Thyroid gland (tissue), 4 donors: ENCODE results near the gene PSKH1. TPM values are rescaled to one million over a fixed set of nuclear protein-coding genes. Genes with fewer than 3 reads are reported as not detected.

ENCODE experiments used
- DNase-seq, 2 donors: peaks; one replicate each; pipeline ENCODE4 v3.0.0-alpha.2; 2019
- H3K27ac ChIP-seq, 3 donors: fragments of 200-600 bp; sonication (generic); 1 replicate in 2 of 3; 2 replicates in 1 of 3; pipeline ENCODE4 v1.5.1; 2016 to 2019; ENCODE audit warnings: mild to moderate bottlenecking in 1 of 3, moderate library complexity in 1 of 3
- H3K27me3 ChIP-seq: fragments of 200-600 bp; sonication (generic); one replicate; pipeline ENCODE4 v1.5.1; 2019
- H3K36me3 ChIP-seq, 2 donors: fragments of 200-600 bp; sonication (generic); one replicate each; pipeline ENCODE4 v1.5.1; 2016 to 2019
- H3K4me1 ChIP-seq, 2 donors: fragments of 200-600 bp; sonication (generic); one replicate each; pipeline ENCODE4 v1.5.1; 2017 to 2019
- H3K4me3 ChIP-seq, 3 donors: fragments of 200-600 bp; sonication (generic); replicated peaks in 1 of 3; 1 replicate in 2 of 3; 2 replicates in 1 of 3; pipeline ENCODE4 v1.5.1; 2016; ENCODE audit warnings: mild to moderate bottlenecking in 1 of 3
- H3K9me3 ChIP-seq: fragments of 200-600 bp; sonication (generic); one replicate; pipeline ENCODE4 v1.5.1; 2017
- CTCF ChIP-seq, 6 experiments: fragments of 200-600 bp in 3 of 6; fragments of 450-650 bp in 3 of 6; sonication (generic) in 3 of 6; IDR thresholded peaks; one replicate each; pipeline ENCODE4 v1.5.1; 2016 to 2019; ENCODE audit warnings: antibody characterized with exemption in 6 of 6, mild to moderate bottlenecking in 2 of 6, inconsistent platforms in 1 of 6, moderate library complexity in 1 of 6
- POLR2A ChIP-seq, 2 donors: fragments of 450-650 bp; IDR thresholded peaks; one replicate each; pipeline ENCODE4 v1.6.1; 2017; ENCODE audit warnings: antibody characterized with exemption in 2 of 2, mild to moderate bottlenecking in 2 of 2, moderate library complexity in 1 of 2
- WGBS, 2 donors: methylation state at CpG; one replicate each; pipeline ENCODE4 v1.1.5; 2017; 5-methylcytosine and 5-hydroxymethylcytosine counted together
- intact Hi-C: fragments of 100-400 bp; cut with DNase I; formaldehyde crosslinking; loops from one replicate; pipeline ENCODE4 v1.15.1; 2023
- total RNA-seq, 4 donors: library from RNA; depleted of rRNA; stranded (reverse); fragments of >200 nt; gene quantifications; one replicate each; pipeline ENCODE4 v1.2.3, GENCODE V29; 2016

Gene PSKH1
- total RNA-seq, 4 donors from 2014 or later = 20.3 to 35.7 (median 28.8) TPM

- DNase-seq = no peak
- peaks cover 0 to 5% of the 10 kb centered on the region in 2 donors for H3K4me1 ChIP-seq
- no peak overlapping the region for H3K27ac ChIP-seq
- H3K9me3 ChIP-seq = no peaks in the 10 kb centered on the region
- H3K27me3 ChIP-seq = no peaks in the 10 kb centered on the region
- no peak overlapping the region for H3K4me3 ChIP-seq
- peaks cover 68 to 73% of the 10 kb centered on the region in 2 donors for H3K36me3 ChIP-seq
- WGBS, 2 donors = 47 to 58% methylated on average over 6 to 8 of the region's 12 CpGs
- TF ChIP-seq CTCF (IDR thresholded peaks at IDR 0.05) = no peak
- no peak for TF ChIP-seq POLR2A (IDR thresholded peaks at IDR 0.05)
- intact Hi-C loops = no loop called here
Measured at GRCh38 chr16:67951485-67951884, 58.4 kb downstream of the PSKH1 start.

GRCh38 chr16:67953641-67954375 is 60.8 kb downstream of the PSKH1 start:
- Histone ChIP-seq H3K27me3 (no peaks in the 10 kb centered on the region), H3K9me3 (no peaks in the 10 kb centered on the region), H3K4me3 (no peak overlapping the region), H3K27ac (no peak overlapping the region), H3K4me1 (peaks cover 0 to 6% of the 10 kb centered on the region in 2 donors), H3K36me3 (peaks cover 49 to 55% of the 10 kb centered on the region in 2 donors)
- peak in 1 of 2 donors; percentile 31 for DNase-seq
- intact Hi-C loops = no loop called here
- TF ChIP-seq POLR2A (IDR thresholded peaks at IDR 0.05) (no peak), CTCF (IDR thresholded peaks at IDR 0.05) (no peak)
- 84 to 85% methylated on average over 7 to 8 of the region's 8 CpGs for WGBS, 2 donors

- H3K27me3 ChIP-seq = no peaks in the 10 kb centered on the region
- TF ChIP-seq CTCF (IDR thresholded peaks at IDR 0.05) = no peak
- peaks cover 42 to 51% of the 10 kb centered on the region in 2 donors for H3K36me3 ChIP-seq
- no peak for DNase-seq
- H3K9me3 ChIP-seq = no peaks in the 10 kb centered on the region
- intact Hi-C loops = no loop called here
- no peak overlapping the region for H3K27ac ChIP-seq
- H3K4me1 ChIP-seq = peaks cover 0 to 14% of the 10 kb centered on the region in 2 donors
- 87 to 89% methylated on average over 6 to 9 of the region's 10 CpGs for whole genome bisulfite sequencing, 2 donors
- H3K4me3 ChIP-seq = no peak overlapping the region
Measured at GRCh38 chr16:67954421-67955196, 61.6 kb downstream of the PSKH1 start.

GRCh38 chr16:67957622-67958021 is 64.6 kb downstream of the PSKH1 start:
- no peaks in the 10 kb centered on the region for H3K27me3 ChIP-seq

More at GRCh38 chr16:67957622-67958021, 64.6 kb downstream of the PSKH1 start:
- DNase-seq = no peak
- intact Hi-C loops = no loop called here
- Histone ChIP-seq H3K4me3 (no peak overlapping the region), H3K27ac (no peak overlapping the region), H3K4me1 (peaks cover 18 to 36% of the 10 kb centered on the region in 2 donors), H3K36me3 (peaks cover 33 to 42% of the 10 kb centered on the region in 2 donors), H3K9me3 (no peaks in the 10 kb centered on the region)
- WGBS, 2 donors = 98 to 100% methylated on average over 5 to 9 of the region's 9 CpGs
- TF ChIP-seq POLR2A (IDR thresholded peaks at IDR 0.05) (no peak), CTCF (IDR thresholded peaks at IDR 0.05) (no peak)
